Measurements from ENCODE around the gene GGT1.
A peak's percentile ranks its signal among the peaks of the same experiment; 100 is the strongest.
"Not testable (repeated sequence)": the region's sequence is repeated elsewhere in the genome, so short reads cannot be mapped to it uniquely, and the experiment has no call there.

The GGT1 gene

GRCh38 chr22:24632642-24633041 lies 29.6 kb downstream of the GGT1 start:
- H3K27me3 Mint-ChIP-seq; H3K9me3 Mint-ChIP-seq (ENCODE audit: low read depth); H3K27ac Mint-ChIP-seq; H3K36me3 Mint-ChIP-seq; H3K4me3 Mint-ChIP-seq: not testable (repeated sequence)
- H3K4me1 Mint-ChIP-seq (ENCODE audit: low read depth): peaks cover 21% of the 10 kb centered on the region

- H3K9me3 Mint-ChIP-seq (ENCODE audit: low read depth); H3K36me3 Mint-ChIP-seq; H3K27me3 Mint-ChIP-seq: not testable (repeated sequence)
- Mint-ChIP-seq H3K4me1 (ENCODE audit: low read depth) (peaks cover 21% of the 10 kb centered on the region), H3K27ac (peak overlapping the region; percentile 47), H3K4me3 (peak overlapping the region; percentile 48)
Measured at GRCh38 chr22:24633231-24634023, 30.4 kb downstream of the GGT1 start.

- not testable (repeated sequence) for H3K9me3 Mint-ChIP-seq (ENCODE audit: low read depth); H3K36me3 Mint-ChIP-seq
Measured at GRCh38 chr22:24634776-24635389, 31.9 kb downstream of the GGT1 start.

DNA sequence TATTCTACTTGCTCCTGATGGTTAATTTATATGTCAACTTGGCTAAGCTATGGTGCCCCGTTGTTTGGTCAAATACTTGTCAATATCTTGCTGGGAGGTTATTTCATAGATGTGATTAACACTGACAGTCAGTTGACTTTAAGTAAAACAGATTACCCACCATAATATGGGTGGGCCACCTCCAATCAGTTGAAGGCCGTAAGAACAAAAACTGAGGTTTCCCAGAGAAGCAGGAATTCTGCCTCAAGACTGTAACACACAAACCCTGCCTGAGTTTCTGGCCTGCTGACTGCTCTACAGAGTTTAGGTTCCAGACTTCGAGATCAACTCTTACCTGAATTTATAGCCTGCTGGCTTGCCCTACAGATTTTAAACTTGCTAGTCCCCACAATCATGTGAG lies 33.5 kb downstream of the GGT1 start:
- not testable (repeated sequence) for H3K36me3 Mint-ChIP-seq; H3K4me3 Mint-ChIP-seq; H3K9me3 Mint-ChIP-seq (ENCODE audit: low read depth); H3K27me3 Mint-ChIP-seq; H3K27ac Mint-ChIP-seq
- H3K4me1 Mint-ChIP-seq (ENCODE audit: low read depth): peaks cover 21% of the 10 kb centered on the region

More at GRCh38 chr22:24634776-24635389, 31.9 kb downstream of the GGT1 start:
- not testable (repeated sequence) for H3K27ac Mint-ChIP-seq, H3K27me3 Mint-ChIP-seq
- peak overlapping the region; percentile 17 for H3K4me3 Mint-ChIP-seq
- peaks cover 21% of the 10 kb centered on the region for H3K4me1 Mint-ChIP-seq (ENCODE audit: low read depth)

DNA sequence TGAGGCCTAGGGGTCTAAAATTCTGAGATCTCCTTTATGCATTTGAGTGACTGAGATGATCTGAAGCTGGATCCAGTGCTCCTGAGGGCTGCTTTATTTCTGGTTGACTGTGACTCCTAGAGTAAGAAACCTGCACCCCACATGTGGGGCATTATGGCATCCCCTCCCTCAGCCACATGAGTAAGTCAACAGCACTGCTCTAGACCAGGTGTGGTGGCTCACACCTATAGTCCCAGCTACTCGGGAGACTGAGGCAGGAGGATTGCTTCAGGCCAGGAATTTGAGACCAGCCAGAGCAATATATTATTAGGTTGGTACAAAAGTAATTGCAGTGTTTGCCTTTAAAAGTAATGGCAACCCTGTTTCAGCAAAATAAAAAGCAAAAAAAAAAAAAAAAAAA lies 39.3 kb downstream of the GGT1 start:
- H3K27ac Mint-ChIP-seq; H3K27me3 Mint-ChIP-seq; H3K9me3 Mint-ChIP-seq (ENCODE audit: low read depth); H3K4me1 Mint-ChIP-seq (ENCODE audit: low read depth); H3K36me3 Mint-ChIP-seq; H3K4me3 Mint-ChIP-seq: not testable (repeated sequence)

GRCh38 chr22:24644409-24644808 lies 41.4 kb downstream of the GGT1 start:
- H3K36me3 Mint-ChIP-seq; H3K4me3 Mint-ChIP-seq; H3K27me3 Mint-ChIP-seq; H3K9me3 Mint-ChIP-seq (ENCODE audit: low read depth); H3K27ac Mint-ChIP-seq; H3K4me1 Mint-ChIP-seq (ENCODE audit: low read depth): not testable (repeated sequence)

GRCh38 chr22:24645408-24646399 lies 42.7 kb downstream of the GGT1 start:
- H3K27ac Mint-ChIP-seq; H3K9me3 Mint-ChIP-seq (ENCODE audit: low read depth); H3K36me3 Mint-ChIP-seq; H3K4me3 Mint-ChIP-seq; H3K27me3 Mint-ChIP-seq; H3K4me1 Mint-ChIP-seq (ENCODE audit: low read depth): not testable (repeated sequence)

GRCh38 chr22:24646756-24647155 lies 43.8 kb downstream of the GGT1 start:
- H3K27ac Mint-ChIP-seq; H3K9me3 Mint-ChIP-seq (ENCODE audit: low read depth); H3K4me3 Mint-ChIP-seq; H3K36me3 Mint-ChIP-seq; H3K4me1 Mint-ChIP-seq (ENCODE audit: low read depth); H3K27me3 Mint-ChIP-seq: not testable (repeated sequence)

GRCh38 chr22:24649371-24649770 lies 46.4 kb downstream of the GGT1 start:
- not testable (repeated sequence) for H3K27me3 Mint-ChIP-seq; H3K4me3 Mint-ChIP-seq; H3K36me3 Mint-ChIP-seq; H3K9me3 Mint-ChIP-seq (ENCODE audit: low read depth); H3K4me1 Mint-ChIP-seq (ENCODE audit: low read depth); H3K27ac Mint-ChIP-seq

- H3K4me1 Mint-ChIP-seq (ENCODE audit: low read depth); H3K4me3 Mint-ChIP-seq; H3K27ac Mint-ChIP-seq: not testable (repeated sequence)
Measured at GRCh38 chr22:24650884-24651283, 47.9 kb downstream of the GGT1 start.

DNA sequence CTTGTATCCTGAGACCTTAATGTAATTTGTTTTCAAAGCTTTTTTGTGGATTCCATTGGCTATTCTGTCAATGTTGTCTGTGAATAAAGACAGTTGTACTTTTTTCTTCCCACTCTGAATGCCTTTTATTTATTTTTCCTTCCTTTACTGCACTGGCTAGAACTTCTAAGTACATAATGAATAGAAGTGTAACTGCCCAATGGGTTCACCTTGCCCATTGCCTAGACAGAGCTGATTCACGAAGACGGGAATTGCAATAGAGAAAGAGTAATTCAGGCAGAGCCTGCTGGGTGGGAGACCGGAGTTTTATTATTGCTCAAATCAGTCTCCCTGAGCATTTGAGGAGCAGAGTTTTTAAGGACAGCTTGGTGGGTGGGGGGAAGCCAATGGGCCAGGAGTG lies 62.4 kb downstream of the GGT1 start:
- H3K4me3 Mint-ChIP-seq; H3K4me1 Mint-ChIP-seq (ENCODE audit: low read depth); H3K36me3 Mint-ChIP-seq; H3K27me3 Mint-ChIP-seq; H3K27ac Mint-ChIP-seq; H3K9me3 Mint-ChIP-seq (ENCODE audit: low read depth): not testable (repeated sequence)

More at GRCh38 chr22:24650884-24651283, 47.9 kb downstream of the GGT1 start:
- H3K27me3 Mint-ChIP-seq; H3K9me3 Mint-ChIP-seq (ENCODE audit: low read depth); H3K36me3 Mint-ChIP-seq: not testable (repeated sequence)

DNA sequence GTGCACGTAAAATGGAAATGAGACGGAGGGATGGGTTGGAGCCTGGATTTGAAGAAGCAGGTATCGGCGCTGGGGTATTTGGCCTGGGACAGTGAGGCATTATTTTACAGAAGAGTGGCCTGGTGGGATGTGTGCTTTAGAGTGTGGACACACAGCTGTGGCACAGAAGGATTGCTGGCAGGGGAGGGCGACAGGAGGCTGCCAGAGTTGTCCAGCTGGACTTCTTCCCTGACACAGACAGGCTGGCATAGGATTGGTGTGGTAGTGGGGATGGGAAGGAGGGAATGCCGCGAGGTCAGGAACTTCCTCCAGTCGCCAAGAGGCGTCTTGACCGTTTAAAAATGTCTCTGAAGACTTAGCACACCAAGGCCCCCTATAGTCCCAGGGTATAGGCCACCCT lies 64.9 kb downstream of the GGT1 start:
- H3K27ac Mint-ChIP-seq; H3K27me3 Mint-ChIP-seq; H3K4me1 Mint-ChIP-seq (ENCODE audit: low read depth); H3K4me3 Mint-ChIP-seq; H3K9me3 Mint-ChIP-seq (ENCODE audit: low read depth); H3K36me3 Mint-ChIP-seq: not testable (repeated sequence)

GRCh38 chr22:24672532-24672931 lies 69.5 kb downstream of the GGT1 start:
- not testable (repeated sequence) for H3K9me3 Mint-ChIP-seq (ENCODE audit: low read depth); H3K27ac Mint-ChIP-seq; H3K4me3 Mint-ChIP-seq; H3K4me1 Mint-ChIP-seq (ENCODE audit: low read depth); H3K27me3 Mint-ChIP-seq; H3K36me3 Mint-ChIP-seq
